ENCODE measurements around the gene AEBP1.

AEBP1 gene

DNA sequence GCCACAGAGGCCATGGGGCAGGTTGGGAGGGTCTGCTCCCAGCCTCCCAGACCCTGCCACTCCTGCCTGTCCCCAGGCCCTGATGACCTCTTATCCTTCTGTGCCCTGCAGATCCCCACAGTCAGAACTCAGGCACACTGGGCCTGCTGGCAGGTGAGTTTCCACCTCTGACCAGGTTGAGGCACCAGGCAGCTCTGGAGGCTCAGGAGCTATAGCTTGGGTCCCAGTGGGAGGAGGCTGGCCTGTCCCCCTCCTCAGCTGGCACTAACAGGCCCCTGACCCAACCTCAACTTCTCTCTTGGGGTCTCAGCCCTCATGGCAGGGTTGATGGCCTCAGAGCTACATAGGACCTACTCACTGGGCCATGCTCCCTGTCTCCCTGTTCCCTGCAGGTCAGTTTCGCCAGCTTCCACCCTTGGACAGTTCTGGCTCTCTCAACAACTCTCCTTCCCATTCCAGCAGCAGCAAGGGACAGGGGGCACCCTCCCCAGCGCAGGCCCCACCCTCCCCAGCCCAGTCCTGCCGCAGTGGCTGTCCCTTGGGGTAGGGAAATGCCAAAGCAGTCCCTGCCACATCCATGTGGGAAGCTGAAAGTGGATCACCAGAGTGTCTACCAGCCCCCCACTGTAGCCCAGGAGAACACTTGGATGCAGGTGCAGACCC lies 2.7 kb upstream of the AEBP1 start:
- Histone ChIP-seq H3K27ac (peak overlapping the region; percentile 98 to 100), H3K27me3 (no peaks in the 10 kb centered on the region), H3K4me1 (peaks cover 6 to 89% (median 54%) of the 10 kb centered on the region in 4 donors), H3K4me3 (no peak overlapping the region), H3K9me3 (no peaks in the 10 kb centered on the region), H3K36me3 (no peaks in the 10 kb centered on the region)
- TF ChIP-seq, protein P1, sequence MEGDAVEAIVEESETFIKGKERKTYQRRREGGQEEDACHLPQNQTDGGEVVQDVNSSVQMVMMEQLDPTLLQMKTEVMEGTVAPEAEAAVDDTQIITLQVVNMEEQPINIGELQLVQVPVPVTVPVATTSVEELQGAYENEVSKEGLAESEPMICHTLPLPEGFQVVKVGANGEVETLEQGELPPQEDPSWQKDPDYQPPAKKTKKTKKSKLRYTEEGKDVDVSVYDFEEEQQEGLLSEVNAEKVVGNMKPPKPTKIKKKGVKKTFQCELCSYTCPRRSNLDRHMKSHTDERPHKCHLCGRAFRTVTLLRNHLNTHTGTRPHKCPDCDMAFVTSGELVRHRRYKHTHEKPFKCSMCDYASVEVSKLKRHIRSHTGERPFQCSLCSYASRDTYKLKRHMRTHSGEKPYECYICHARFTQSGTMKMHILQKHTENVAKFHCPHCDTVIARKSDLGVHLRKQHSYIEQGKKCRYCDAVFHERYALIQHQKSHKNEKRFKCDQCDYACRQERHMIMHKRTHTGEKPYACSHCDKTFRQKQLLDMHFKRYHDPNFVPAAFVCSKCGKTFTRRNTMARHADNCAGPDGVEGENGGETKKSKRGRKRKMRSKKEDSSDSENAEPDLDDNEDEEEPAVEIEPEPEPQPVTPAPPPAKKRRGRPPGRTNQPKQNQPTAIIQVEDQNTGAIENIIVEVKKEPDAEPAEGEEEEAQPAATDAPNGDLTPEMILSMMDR (IDR thresholded peaks at IDR 0.05) = no peak
- intact Hi-C loops (cut with DNase I; ENCODE audit: low total_unique reads) = no loop called here
- peak in 1 of 2 donors; percentile 89 for DNase-seq

DNA sequence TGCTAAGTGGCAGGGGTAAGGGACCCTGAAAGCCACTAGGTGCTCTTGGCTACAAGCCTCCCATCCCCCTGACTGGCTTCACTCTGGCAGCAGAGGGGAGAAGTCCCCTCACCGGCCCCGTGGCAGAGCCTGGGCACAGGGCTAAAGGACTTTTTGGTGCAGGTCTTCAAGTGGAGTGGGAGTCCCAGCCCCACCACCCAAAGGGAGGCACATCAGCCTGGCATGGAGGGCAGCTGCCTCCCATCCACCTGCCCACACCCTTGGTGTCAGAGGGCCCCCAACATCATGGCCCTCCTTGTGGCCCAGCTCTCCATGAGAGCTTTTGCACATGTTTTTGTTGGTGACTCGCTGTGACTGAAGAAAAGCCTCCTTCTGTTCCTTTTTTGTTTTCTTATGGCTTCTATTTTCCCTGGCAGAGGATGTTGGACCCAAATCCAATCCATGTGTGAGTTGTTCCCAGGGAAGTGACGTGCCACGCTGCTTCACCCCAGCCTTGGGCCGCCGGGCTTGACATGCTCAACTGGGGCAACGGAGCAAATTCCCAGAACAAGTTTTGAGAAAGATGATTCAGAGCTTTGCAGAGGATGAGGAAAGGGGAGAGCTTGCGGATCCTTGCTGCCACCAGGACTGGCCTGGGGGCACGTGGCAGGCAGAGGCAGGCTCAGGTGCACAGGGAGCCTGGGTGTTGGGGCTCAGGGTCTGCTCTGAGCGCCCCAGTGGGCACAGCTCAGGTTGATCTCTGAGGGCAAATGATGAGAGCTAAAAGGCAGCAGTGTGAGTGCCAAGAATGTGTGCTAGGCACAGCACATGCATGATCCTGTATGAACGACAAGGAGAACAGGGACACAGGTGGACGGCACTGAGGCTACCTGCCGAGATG lies 1.9 kb upstream of the AEBP1 start:
- intact Hi-C loops (cut with DNase I; ENCODE audit: low total_unique reads) = no loop called here
- H3K27me3 ChIP-seq = no peaks in the 10 kb centered on the region
- H3K4me1 ChIP-seq = peaks cover 6 to 97% (median 62%) of the 10 kb centered on the region in 4 donors
- no peaks in the 10 kb centered on the region for H3K9me3 ChIP-seq
- TF ChIP-seq, protein P1 (IDR thresholded peaks at IDR 0.05) = no peak
- no peak overlapping the region for H3K4me3 ChIP-seq
- peak; percentile 85 to 97 for DNase-seq
- peak overlapping the region; percentile 98 to 100 for H3K27ac ChIP-seq
- peaks cover 0 to 6% (median 4%) of the 10 kb centered on the region in 3 donors for H3K36me3 ChIP-seq

DNA sequence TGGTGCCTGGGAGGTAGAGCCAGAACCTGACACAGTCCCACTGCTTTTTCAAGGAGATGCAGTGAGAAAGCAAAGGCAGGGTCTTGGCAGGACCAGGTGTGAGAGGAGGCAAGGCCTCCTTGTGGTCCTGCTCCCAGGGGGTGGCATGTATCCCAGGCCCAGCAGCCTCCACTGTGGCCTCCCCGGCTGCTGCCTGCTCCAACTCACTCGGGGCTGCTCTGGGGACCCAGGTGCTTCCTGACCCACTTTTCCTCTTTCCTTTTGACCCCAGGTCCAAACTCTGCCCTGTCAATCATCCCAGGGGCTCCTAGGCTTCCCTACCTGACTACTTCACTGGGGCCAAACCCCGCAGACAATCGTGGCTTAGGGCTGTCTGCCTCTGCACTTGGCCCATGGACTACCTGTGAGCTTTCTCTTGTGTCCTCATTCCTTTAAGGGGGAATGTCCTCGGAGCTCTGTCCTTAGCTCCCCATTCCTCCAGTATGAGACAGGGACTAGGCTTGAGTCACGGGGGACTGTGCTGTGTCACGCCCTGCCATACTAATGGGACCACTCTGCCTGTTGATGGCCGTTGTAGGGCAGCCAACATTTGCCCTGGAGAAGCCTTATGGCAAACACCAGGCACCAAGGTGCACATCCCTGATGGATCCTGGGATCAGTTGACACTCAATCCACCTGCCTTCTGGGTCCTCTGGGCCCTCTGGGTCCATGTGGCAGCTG lies 1.1 kb upstream of the AEBP1 start:
- Histone ChIP-seq H3K4me3 (no peak overlapping the region), H3K36me3 (peaks cover 0 to 14% (median 12%) of the 10 kb centered on the region in 3 donors), H3K27me3 (no peaks in the 10 kb centered on the region), H3K27ac (peak overlapping the region; percentile 98 to 100), H3K9me3 (no peaks in the 10 kb centered on the region), H3K4me1 (peaks cover 6 to 98% (median 70%) of the 10 kb centered on the region in 4 donors)
- no peak for DNase-seq
- intact Hi-C loops (cut with DNase I; ENCODE audit: low total_unique reads) = no loop called here
- TF ChIP-seq, protein P1 (IDR thresholded peaks at IDR 0.05) = no peak

DNA sequence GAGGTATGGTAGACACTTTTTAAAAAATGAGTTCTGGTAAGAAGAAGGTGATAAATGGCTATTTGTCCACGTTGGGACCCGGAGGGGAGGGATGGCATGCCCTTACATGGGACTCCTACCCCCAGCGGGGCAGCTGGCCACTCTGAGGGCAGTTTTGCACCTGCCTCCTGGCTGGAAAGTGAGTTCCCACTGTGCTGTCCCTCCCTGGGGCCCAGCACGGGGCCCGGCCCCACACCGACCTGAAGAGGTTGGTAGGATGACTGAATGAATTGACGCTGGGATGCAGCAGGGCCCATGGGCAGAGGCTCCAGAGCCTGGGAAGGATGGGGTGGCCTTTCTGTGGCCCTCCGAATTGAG lies 601 bp upstream of the AEBP1 start:
- Histone ChIP-seq H3K4me1 (peaks cover 9 to 98% (median 76%) of the 10 kb centered on the region in 4 donors), H3K27ac (peak overlapping the region; percentile 98 to 100), H3K4me3 (peak overlapping the region; percentile 52 to 58), H3K9me3 (no peaks in the 10 kb centered on the region), H3K27me3 (no peaks in the 10 kb centered on the region), H3K36me3 (peaks cover 0 to 20% (median 17%) of the 10 kb centered on the region in 3 donors)
- intact Hi-C loops (cut with DNase I; ENCODE audit: low total_unique reads) = no loop called here
- DNase-seq = no peak
- TF ChIP-seq, protein P1 (IDR thresholded peaks at IDR 0.05) = no peak
